NCI-H1930 (cell line): ENCODE measurements around the gene NRCAM.
"Not testable (repeated sequence)": the region's sequence is repeated elsewhere in the genome, so short reads cannot be mapped to it uniquely, and the experiment has no call there.

Experiments
- DNase-seq, 2 experiments: peaks; one replicate each; lab custom pipeline; 2025; lab: John Stamatoyannopoulos, UW

NRCAM gene

GRCh38 chr7:108455998-108456677, at the start of gene NRCAM:
NRCAM (minus strand) TSS chr7:108456436; CDS start chr7:108240064, 216,372 bp downstream.
- peak; percentile 79 to 82 for DNase-seq

GRCh38 chr7:108504576-108504975, 48.3 kb upstream of the NRCAM start:
- DNase-seq: not testable (repeated sequence)

GRCh38 chr7:108503112-108504026, 47.1 kb upstream of the NRCAM start:
- DNase-seq: no peak

GRCh38 chr7:108499566-108499965, 43.3 kb upstream of the NRCAM start:
- DNase-seq: no peak

GRCh38 chr7:108498481-108498880, 42.2 kb upstream of the NRCAM start:
- no peak for DNase-seq

GRCh38 chr7:108497082-108497725, 41.0 kb upstream of the NRCAM start:
- DNase-seq: peak; percentile 43 to 52

GRCh38 chr7:108492742-108493141, 36.5 kb upstream of the NRCAM start:
- DNase-seq: no peak

- DNase-seq: no peak
Measured at GRCh38 chr7:108488768-108489538, 32.7 kb upstream of the NRCAM start.

- DNase-seq: peak in 1 of 2 experiments; percentile 4
Measured at GRCh38 chr7:108487646-108488045, 31.4 kb upstream of the NRCAM start.

- DNase-seq: no peak
Measured at GRCh38 chr7:108486291-108486966, 30.2 kb upstream of the NRCAM start.

- DNase-seq: no peak
Measured at GRCh38 chr7:108484137-108484536, 27.9 kb upstream of the NRCAM start.

- no peak for DNase-seq
Measured at GRCh38 chr7:108480311-108480710, 24.1 kb upstream of the NRCAM start.

- DNase-seq: no peak
Measured at GRCh38 chr7:108479751-108480150, 23.5 kb upstream of the NRCAM start.

- no peak for DNase-seq
Measured at GRCh38 chr7:108479118-108479517, 22.9 kb upstream of the NRCAM start.

- DNase-seq: no peak
Measured at GRCh38 chr7:108468246-108468645, 12.0 kb upstream of the NRCAM start.

- DNase-seq: no peak
Measured at GRCh38 chr7:108467391-108467790, 11.2 kb upstream of the NRCAM start.

GRCh38 chr7:108466322-108466721, 10.1 kb upstream of the NRCAM start:
- DNase-seq: not testable (repeated sequence)

GRCh38 chr7:108464743-108465142, 8.5 kb upstream of the NRCAM start:
- DNase-seq: no peak

GRCh38 chr7:108463613-108464012, 7.4 kb upstream of the NRCAM start:
- DNase-seq: no peak

GRCh38 chr7:108461840-108462239, 5.6 kb upstream of the NRCAM start:
- no peak for DNase-seq

GRCh38 chr7:108460964-108461363, 4.7 kb upstream of the NRCAM start:
- DNase-seq: no peak
